Stimulated activated CD4-positive, alpha-beta T cell treated with anti-CD3 and anti-CD28 coated beads, TNF-alpha, amount 100 ng/mL, for 1 hour (primary cell): ENCODE measurements around the gene HAGHL.
"Not testable (repeated sequence)": the region's sequence is repeated elsewhere in the genome, so short reads cannot be mapped to it uniquely, and the experiment has no call there.

ENCODE experiments used
- DNase-seq, 3 donors: peaks; one replicate each; pipeline ENCODE4 v3.0.0-alpha.2; 2020; ENCODE audit warnings: low read depth in 3 of 3, low spot score in 1 of 3

Gene HAGHL

DNA sequence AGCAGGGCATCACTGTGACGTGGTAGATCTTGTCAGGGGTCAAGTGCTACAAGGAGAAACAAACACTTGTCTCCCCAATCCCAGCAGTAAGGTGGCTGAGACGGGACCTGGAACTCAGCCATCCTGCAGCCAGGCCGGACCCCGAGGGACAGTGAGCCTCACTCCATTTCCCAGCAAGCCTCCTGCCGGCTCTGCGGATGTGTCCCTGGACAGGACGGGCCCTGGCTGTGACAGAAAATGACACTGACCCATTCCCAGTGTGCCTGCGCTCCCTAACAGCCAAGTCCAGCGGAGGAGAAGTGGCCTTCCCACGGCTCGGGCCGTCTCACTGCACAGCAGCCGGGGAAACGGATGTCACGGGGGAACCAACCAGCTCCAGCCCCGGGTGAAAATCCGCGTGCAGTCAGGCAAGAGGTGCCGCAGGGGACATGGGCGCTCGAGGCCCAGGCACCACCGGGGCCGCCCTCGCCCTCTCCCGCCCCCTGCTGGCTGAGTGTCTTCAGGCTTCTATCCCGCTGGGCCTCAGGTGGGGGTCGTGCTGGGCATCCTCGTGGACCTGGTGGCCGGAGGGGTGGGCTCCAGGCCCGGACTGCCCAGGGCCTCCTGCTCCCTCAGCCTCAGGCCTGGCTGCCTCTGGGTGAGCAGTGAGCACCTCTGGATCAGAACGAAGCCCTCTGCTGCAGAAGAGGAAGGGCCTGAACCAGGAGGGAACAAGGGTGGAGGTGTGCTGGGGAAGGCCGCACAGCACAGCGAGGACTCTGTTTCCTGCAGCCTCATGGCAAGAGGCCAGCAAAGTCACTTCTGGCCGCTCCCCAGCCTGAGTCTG, 6.7 kb downstream of the HAGHL start:
- no peak for DNase-seq

- DNase-seq, result no peak
These were observed 7.5 kb downstream of the HAGHL start for GRCh38 chr16:734208-734980.

- DNase-seq, result no peak
These were observed 8.3 kb downstream of the HAGHL start for GRCh38 chr16:734981-735881.

- DNase-seq, result no peak
These were observed 9.1 kb downstream of the HAGHL start for GRCh38 chr16:735982-736453.

GRCh38 chr16:736936-737481, 10.1 kb downstream of the HAGHL start:
- no peak for DNase-seq

GRCh38 chr16:739560-740458, 12.9 kb downstream of the HAGHL start:
- no peak for DNase-seq

DNA sequence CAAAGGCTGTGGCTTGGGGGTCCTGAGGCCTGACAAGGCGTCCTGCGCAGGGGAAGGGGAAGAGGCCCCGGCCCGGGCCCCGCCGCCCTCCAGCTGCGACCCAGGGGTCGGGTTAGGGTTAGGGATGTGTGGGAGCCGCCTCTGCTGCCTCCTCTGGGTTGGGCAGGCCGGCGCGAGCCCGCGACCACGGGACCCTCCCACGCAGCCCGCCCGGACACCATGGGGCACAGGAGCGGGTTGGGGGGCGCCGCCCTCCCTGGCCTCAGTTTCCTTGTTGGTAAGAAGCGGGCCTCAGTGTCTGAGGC, 13.5 kb downstream of the HAGHL start:
- DNase-seq, result no peak

DNA sequence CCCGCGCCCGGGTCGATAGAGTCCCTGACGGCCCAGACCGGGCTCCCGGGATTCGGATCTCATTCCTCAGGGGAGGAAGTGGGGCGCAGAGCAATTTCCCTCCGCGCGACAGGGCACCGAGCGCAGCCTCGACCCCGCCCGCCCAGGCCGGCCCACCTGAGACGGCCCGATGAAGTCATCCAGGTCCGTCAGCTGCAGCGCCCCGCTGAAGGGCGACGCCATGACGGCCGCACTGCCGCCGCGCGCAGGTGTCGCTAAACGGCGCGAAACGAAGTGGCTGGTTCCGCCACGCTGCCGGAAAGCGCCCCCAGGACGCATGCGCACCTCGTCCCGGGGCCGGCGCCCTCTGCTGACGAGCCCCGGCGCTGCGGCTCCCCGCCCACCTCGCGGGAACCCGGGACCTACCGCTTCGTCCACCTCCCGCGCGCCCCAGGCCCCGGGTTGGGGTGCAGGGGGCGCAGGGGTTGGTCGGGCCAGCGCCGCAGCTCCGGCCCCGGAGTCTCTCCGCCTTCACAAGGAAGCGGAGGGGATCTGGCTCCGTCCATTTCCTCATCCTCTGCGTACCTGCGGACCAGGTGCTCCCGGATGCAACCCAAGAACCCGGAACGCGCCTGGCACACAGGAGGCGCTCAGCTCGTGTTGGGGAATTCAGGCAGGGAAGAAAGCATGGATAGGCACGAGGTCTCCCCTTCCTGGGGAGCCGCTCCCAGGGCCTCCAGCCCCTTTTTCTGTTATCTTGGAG, 14.0 kb downstream of the HAGHL start, which contains the start of gene CIAO3:
Gene CIAO3, minus strand, starts transcription at position 234 of the 742 bp plus-strand sequence. Its CDS starts 12 bp downstream, at position 222.
- peak; percentile 81 to 93 (median 91) for DNase-seq

- no peak for DNase-seq
These were observed 15.2 kb downstream of the HAGHL start for GRCh38 chr16:741986-742629.

DNA sequence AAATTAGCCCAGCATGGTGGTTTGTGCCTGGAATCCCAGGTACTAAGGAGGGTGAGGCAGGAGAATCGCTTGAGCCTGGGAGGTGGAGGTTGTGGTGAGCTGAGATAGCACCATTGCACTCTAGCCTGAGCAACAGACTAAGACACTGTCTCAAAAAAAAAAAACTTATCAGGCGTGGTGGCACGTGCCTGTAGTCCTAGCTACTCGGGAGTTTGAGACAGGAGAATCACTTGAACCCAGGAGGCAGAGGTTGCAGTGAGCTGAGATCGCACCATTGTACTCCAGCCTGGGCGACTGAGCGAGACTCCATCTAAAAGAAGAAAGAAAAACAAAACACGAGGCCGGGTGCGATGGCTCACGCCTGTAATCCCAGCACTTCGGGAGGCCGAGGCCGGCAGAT, 16.0 kb downstream of the HAGHL start:
- DNase-seq, result not testable (repeated sequence)

GRCh38 chr16:743794-744500, 17.0 kb downstream of the HAGHL start:
- DNase-seq, result no peak

GRCh38 chr16:745739-746138, 18.8 kb downstream of the HAGHL start:
- no peak for DNase-seq

GRCh38 chr16:746637-747036, 19.7 kb downstream of the HAGHL start:
- DNase-seq, result no peak

DNA sequence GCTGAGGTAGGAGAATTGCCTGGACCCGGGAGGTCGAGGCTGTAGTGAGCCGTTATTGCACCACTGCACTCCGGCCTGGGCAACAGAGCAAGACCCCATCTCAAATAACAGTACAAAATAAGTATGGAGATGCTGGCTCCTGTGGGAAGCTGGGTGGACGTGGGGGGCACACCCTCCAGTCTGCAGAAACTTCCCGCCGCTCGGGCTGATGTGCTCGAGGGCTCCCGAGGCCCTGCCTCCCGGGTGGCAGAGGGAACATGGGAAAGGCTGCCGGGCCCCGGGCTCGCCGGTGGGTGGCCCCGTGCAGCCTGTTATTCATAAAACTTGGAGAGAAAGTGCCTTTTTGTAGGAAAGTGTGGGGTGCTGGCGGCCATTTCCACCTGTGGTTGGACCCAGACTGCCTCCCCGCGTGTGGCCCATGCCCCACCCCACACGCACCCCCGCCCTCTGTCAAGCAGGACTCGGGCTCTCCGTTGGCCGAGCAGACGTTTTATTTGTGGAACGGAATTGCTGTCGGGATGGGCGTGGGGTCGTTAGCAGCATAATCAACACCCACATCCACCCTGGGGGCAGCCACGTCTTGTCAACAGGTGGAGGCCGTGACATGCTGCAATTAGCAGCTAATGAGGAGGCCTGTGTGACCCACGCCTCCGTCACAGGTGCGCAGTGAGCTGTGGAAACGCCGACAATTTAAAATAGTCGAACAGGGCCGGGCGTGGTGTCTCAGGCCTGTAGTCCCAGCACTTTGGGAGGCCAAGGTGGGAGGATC, 21.3 kb downstream of the HAGHL start:
- no peak for DNase-seq

- DNase-seq, result no peak
These were observed 22.1 kb downstream of the HAGHL start for GRCh38 chr16:749010-749409.

GRCh38 chr16:750485-750884, 23.6 kb downstream of the HAGHL start:
- no peak for DNase-seq
